Measurements from ENCODE around the gene MRC1. TPM values are rescaled to one million over a fixed set of nuclear protein-coding genes. Genes with fewer than 3 reads are reported as not detected.

The MRC1 gene
- total RNA-seq, 1 donor from 2014 or later, result not detected

- no peak overlapping the region for H3K4me3 Mint-ChIP-seq (ENCODE audit: low read depth)
- peaks cover 66% of the 10 kb centered on the region for H3K27me3 Mint-ChIP-seq
- no peaks in the 10 kb centered on the region for H3K36me3 Mint-ChIP-seq (ENCODE audit: insufficient read depth)
- TF ChIP-seq CTCF (IDR thresholded peaks at IDR 0.05; ENCODE audit: unreplicated experiment), result no peak
- no peak overlapping the region for H3K27ac Mint-ChIP-seq
- H3K9me3 Mint-ChIP-seq (ENCODE audit: low read depth), result peaks cover 5% of the 10 kb centered on the region
- H3K4me1 Mint-ChIP-seq (ENCODE audit: low read depth), result peaks cover 12% of the 10 kb centered on the region
- no peak for DNase-seq (ENCODE audit: low spot score, unreplicated experiment)
Measured at GRCh38 chr10:17795083-17795482, 14.1 kb upstream of the MRC1 start.

- Mint-ChIP-seq H3K27ac (no peak overlapping the region), H3K36me3 (ENCODE audit: insufficient read depth) (no peaks in the 10 kb centered on the region), H3K27me3 (peaks cover 64% of the 10 kb centered on the region), H3K4me3 (ENCODE audit: low read depth) (no peak overlapping the region), H3K9me3 (ENCODE audit: low read depth) (peaks cover 5% of the 10 kb centered on the region), H3K4me1 (ENCODE audit: low read depth) (peaks cover 12% of the 10 kb centered on the region)
- no peak for DNase-seq (ENCODE audit: low spot score, unreplicated experiment)
- no peak for TF ChIP-seq CTCF (IDR thresholded peaks at IDR 0.05; ENCODE audit: unreplicated experiment)
Measured at GRCh38 chr10:17795813-17796594, 13.1 kb upstream of the MRC1 start.

GRCh38 chr10:17801507-17801906 is 7.6 kb upstream of the MRC1 start:
- no peaks in the 10 kb centered on the region for H3K4me1 Mint-ChIP-seq (ENCODE audit: low read depth)
- H3K27me3 Mint-ChIP-seq, result peaks cover 50% of the 10 kb centered on the region
- H3K36me3 Mint-ChIP-seq (ENCODE audit: insufficient read depth), result no peaks in the 10 kb centered on the region
- DNase-seq (ENCODE audit: low spot score, unreplicated experiment), result no peak
- H3K27ac Mint-ChIP-seq, result no peak overlapping the region
- TF ChIP-seq CTCF (IDR thresholded peaks at IDR 0.05; ENCODE audit: unreplicated experiment), result peak; percentile 31
- H3K9me3 Mint-ChIP-seq (ENCODE audit: low read depth), result peaks cover 6% of the 10 kb centered on the region
- no peak overlapping the region for H3K4me3 Mint-ChIP-seq (ENCODE audit: low read depth)

- no peak for TF ChIP-seq CTCF (IDR thresholded peaks at IDR 0.05; ENCODE audit: unreplicated experiment)
- H3K4me1 Mint-ChIP-seq (ENCODE audit: low read depth), result no peaks in the 10 kb centered on the region
- no peaks in the 10 kb centered on the region for H3K36me3 Mint-ChIP-seq (ENCODE audit: insufficient read depth)
- H3K4me3 Mint-ChIP-seq (ENCODE audit: low read depth), result no peak overlapping the region
- DNase-seq (ENCODE audit: low spot score, unreplicated experiment), result no peak
- H3K9me3 Mint-ChIP-seq (ENCODE audit: low read depth), result peaks cover 6% of the 10 kb centered on the region
- H3K27ac Mint-ChIP-seq, result no peak overlapping the region
- peaks cover 51% of the 10 kb centered on the region for H3K27me3 Mint-ChIP-seq
Measured at GRCh38 chr10:17802350-17802749, 6.8 kb upstream of the MRC1 start.

GRCh38 chr10:17802976-17803375 is 6.2 kb upstream of the MRC1 start:
- H3K36me3 Mint-ChIP-seq (ENCODE audit: insufficient read depth), result no peaks in the 10 kb centered on the region

More at GRCh38 chr10:17802976-17803375, 6.2 kb upstream of the MRC1 start:
- Mint-ChIP-seq H3K27me3 (peaks cover 54% of the 10 kb centered on the region), H3K9me3 (ENCODE audit: low read depth) (peaks cover 6% of the 10 kb centered on the region), H3K27ac (no peak overlapping the region), H3K4me1 (ENCODE audit: low read depth) (no peaks in the 10 kb centered on the region), H3K4me3 (ENCODE audit: low read depth) (no peak overlapping the region)
- no peak for TF ChIP-seq CTCF (IDR thresholded peaks at IDR 0.05; ENCODE audit: unreplicated experiment)
- no peak for DNase-seq (ENCODE audit: low spot score, unreplicated experiment)
